HL-60/S4 treated with phorbol 12-myristate 13-acetate at 8.2 ng/mL for 4 days and 3 days (cell line): ENCODE measurements around the gene NTM.

ENCODE experiments used
- in situ Hi-C: fragments of 300-500 bp; cut with MboI; formaldehyde crosslinking; loops from 2 replicates; pipeline ENCODE4 v1.15.0; 2022; ENCODE audit warnings: low sequenced_read_pairs

Gene NTM

DNA sequence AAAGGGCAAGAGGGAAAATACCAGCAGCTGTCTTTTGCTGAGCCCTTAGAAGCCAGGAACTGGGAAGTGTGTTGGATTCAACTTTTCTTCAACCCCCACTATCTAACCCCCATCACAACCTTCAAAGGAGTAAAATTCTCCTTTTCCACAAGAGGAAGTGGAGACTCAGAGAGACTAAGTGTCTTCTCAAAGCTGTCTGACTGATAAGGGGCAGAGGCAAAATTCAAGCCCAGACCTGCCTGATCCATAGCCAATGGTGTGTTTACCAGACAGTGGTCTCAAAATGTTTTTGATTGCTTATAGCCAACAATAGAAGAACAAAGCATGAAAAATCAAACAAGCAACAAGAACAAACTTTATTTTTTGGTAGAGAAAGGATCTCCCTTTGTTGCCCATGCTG lies 707.0 kb downstream of the NTM start:
- in situ Hi-C loops: no loop called here

DNA sequence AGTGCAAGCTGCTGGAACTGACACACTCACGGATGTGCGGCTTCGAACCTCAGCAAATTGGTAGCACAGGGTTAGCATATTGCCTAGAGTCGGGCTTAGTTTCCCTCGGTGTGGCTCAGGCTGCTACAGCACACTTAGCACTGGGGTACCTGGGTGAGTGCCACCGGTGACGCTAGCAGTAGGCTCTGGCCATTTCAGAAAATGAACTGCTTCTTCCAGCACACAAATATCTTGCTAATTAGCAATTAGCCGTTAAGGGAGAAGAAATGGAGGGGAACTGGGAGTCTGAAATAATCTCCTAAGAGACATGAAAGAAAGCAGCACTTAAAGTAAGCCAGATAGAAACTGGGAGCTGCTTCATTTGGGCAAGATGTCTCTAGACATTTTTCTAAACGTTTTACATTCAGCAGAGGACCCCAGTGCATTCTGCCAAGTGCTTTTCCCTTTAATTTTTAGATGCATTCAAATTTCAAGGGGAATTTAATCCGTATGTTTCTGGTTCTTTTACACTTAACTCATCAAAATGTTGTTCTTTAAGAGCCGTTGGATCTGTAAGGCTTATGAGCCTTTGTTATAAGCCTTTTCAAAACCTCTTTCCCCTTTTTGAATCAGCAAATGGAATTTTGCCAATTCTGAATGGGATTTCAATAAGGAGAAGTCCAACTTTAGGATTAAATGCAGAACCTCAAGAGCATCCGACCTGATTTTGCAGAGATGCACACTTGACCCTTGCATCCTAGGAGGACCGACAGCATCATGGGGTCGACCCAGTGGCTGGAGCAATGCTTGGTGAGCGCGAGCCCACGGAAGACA lies 708.1 kb downstream of the NTM start:
- in situ Hi-C loops: no loop called here

DNA sequence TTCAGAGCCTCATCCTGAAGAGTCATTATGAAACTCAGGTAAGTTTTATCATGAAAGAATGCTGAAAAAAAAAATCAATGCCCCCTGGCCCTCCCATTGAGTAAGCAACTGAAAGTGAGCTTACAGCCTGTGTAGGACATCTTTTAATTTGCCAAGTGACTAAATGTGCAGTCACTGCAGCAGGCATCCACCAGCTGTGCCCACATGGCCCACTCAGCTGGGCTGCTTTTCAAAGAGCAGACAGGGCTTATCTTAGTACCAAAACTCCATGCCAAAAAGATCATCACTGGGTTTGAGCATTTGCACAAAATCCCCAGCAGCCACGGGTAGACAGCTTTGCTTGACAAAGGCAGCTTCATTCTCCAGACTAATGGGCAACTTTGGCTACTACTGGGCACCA lies 709.7 kb downstream of the NTM start:
- in situ Hi-C loops: no loop called here

DNA sequence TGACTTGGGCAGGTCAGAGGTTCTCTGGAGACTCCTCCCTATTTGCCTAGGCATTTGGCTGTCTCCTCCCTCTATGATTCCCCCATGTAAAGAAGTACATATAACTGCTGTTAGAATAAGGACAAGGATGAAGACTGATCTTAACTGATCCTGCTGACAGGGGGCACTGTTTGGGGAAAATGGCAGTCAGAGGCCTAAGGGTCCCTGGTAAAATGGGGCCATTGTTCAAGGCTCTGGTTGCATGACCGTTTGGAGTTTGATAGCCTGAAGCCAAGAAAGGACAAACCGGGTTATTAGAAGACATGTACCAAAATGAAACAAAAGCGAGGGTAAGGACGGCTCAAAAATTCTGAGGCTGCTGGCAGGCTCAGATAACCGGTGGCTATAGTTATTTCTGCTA lies 712.2 kb downstream of the NTM start:
- in situ Hi-C loops: no loop called here

DNA sequence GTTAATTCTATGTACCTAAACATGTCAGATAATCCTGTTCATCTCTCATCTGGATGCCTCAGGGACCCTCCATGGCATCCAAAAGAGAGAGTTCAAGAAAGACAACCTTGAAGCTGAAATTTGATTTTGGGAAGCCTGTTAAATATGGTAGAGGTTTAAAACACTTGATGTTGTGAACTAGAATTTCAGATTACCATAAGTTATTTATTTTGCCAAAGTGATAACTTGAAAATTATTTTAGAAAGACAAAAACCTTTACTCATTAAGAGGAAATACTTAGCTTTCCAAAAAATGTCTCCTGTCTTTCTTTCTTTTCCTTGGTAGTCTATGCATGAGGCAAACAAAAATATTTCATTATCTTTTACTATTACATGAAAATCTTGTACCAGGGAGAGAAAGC lies 714.0 kb downstream of the NTM start:
- in situ Hi-C loops: no loop called here

DNA sequence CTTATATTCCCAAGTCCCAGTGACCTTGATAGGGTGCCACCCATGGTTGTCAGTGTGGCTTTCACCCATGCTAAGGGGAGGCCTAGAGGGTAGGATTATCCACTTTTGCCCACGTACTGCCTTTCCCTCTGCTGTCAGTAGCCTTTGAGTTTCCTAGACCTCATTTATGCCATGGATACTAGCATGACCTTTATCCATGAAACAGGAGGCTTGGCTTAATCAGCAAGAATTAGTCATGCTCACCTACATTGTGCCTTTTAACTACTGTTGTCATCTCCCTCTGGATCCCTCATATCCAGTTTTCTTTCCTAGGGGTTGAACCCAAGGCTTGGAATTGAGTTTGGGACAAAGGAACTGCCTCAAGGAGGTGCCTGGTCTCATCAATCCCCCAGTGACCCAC lies 716.7 kb downstream of the NTM start:
- in situ Hi-C loops: no loop called here

DNA sequence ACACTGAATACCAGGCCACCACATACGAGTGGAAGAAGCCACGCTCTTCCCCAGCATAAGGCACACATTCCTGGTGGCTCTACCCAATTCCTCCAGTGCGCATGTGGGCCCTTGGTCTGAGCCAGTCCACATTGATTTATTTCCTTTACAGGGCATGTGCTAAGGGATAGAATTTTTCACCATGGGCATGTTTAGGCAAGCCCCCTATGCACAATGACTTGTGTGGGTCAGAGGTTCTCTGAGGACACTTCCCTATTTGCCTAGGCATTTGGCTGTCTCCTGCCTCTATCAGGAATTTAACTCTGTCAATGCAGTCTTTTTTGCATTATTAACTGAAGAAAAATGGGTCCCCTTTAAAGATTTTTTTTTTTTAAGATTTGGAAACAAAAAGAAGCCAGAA lies 718.1 kb downstream of the NTM start:
- in situ Hi-C loops: no loop called here

DNA sequence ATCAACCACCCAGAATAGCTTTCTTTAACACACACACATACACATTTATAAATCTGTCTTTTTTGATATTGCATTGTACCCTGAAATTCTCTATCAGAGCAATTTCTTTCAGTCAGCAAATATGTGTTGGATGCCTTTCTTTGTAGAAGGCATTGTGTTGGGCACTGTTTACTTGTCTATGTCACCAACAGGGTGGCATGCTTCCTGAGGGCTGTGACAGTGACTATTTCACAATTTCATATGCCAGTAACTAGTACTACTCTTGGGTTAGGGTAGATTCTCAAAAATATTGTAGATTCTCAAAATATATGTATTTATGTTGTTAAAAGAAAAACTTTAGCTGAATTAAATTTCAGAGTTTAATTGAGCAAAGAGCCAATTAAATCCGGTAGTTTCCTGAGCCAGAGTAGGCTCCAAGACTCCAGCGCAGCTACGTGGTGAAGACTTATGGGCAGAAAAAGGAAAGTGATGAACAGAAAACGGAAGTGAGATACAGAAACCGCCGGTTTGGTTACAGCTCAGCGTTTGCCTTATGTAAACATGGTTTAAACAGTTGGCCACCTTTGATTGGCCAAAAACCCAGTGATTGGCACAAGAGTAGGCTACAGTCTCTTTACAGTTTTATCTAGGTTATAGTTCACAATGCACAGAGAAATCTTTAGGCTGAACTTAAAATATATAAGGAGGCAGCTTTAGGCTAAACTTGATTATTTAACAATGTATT lies 723.3 kb downstream of the NTM start:
- in situ Hi-C loops: no loop called here

DNA sequence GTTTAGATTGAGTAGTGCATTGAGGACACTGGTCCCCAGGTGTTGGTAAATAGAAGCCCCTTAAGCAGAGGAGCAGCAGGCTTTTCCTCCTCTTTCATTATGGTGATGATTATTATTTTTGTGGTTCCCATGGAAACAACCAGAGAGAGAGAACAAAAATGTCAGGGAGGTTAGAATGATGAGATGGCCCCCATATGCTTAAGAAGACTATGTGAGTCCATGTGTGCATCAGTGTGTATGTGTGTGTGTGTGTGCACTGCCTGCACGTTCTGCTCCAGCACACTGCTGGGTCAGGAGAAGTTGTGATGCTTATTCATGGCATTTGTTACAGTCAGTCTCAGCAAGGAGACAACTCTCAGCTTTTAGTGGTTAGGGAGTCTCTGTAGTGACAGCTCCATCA lies 724.2 kb downstream of the NTM start:
- in situ Hi-C loops: no loop called here

DNA sequence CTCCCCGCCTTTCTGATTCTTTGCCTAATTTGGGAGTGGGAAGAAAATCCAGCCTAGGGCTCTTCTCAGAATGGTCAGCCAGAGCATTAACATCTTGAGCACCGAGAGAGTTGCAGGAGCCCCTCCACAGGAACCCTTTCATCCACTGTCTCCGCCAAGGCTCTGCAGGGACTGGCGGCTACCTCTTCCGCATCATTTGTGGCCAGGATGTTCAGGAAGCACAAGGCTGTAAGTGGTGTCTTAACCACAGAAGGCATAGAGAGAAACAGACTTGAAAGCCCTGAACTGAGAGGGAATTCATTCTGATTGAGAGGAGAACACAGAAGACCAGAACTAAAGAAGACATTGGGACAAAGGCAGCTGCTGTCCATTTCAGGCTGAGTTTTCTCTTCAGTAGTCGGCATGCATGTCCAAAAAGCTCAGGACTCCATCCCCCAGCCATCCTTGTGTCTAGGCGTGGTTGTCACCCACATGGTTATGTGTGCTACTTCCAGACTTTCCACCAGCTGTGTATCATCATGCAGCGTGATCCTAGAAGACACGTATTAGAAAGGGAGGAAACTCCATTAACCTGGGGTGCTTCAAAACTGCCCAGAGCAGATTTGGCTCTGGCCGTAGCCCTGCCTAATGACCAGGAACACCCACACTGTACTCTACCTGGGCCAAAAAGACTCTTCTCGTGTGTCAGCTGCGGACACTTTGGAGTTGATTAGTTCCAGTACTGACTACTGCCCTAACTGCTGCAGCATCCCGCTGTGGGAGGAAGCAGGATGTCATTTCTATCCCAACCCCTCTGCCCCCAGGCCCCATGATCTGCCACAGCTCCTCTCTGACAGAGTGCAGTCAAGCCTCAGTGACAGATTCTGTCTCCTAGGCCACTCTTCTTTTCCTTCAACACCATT lies 725.1 kb downstream of the NTM start:
- in situ Hi-C loops: no loop called here

DNA sequence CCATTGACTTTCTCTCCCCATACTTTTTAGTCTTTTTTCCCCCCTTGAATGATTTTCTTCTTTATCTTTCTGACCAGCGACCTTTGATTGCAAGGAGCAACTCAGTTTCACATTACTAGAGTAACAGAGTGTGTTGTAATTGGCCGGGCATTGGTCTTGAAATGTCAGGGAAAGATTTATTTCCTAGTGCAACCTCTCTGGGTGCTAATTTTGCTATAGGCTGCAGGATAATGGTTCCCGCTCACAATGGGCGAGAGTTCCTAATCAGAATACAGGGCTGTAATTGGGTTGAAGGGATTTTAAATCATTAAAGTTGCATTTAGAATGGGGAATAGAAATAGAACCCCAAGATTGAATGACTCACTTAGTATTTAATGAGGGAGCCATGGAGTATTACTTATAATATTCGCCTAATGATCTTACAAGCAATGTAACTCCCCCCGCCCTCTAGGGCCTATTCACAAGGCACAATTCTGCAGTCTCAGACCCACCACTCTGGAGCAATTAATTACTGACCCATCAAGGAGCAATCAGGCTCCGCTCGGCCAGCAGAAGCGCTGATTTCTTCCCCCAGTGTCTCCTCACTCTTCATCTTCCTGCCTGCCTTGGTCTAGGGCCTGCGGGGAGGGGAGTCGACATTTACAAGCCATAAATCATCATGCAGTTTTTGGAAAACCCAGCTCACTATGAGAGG lies 725.9 kb downstream of the NTM start:
- in situ Hi-C loops: no loop called here

DNA sequence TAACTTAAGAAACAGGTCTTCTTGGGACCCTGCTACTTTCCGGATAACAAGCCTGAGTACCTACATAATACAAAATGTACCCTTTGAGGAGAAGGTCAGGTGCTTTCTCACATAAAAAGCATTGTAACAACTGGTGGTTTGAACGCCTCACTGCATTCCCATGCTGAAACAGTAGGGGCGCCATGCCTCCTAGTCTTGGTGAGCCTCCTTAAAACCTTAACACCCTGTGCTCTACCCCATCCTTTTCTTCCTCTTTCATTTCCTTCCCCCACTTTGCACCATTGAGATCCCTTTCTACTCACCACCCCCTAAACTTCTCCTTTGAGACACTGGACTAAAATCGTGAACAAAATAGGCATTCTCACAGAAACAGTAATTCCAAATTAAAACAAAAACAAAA lies 729.3 kb downstream of the NTM start:
- in situ Hi-C loops: no loop called here

DNA sequence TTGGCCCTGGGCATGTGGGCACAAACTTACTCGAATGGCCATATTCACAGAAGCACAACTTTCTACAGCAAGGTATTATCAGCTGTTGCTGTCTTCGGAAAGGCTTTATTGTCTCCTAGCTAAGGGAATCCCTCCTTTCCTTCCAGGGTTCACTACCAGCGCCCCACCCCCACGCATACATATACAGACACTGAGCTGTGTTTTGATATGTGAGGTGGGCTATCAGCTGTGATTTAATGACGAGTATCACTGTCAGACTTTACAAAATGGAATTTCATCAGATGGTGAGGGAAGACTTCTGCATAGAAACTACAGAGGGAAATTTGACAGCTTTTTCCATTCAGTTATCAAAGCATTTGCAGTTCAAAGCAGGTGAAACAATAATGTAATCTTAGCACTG lies 730.2 kb downstream of the NTM start:
- in situ Hi-C loops: no loop called here

DNA sequence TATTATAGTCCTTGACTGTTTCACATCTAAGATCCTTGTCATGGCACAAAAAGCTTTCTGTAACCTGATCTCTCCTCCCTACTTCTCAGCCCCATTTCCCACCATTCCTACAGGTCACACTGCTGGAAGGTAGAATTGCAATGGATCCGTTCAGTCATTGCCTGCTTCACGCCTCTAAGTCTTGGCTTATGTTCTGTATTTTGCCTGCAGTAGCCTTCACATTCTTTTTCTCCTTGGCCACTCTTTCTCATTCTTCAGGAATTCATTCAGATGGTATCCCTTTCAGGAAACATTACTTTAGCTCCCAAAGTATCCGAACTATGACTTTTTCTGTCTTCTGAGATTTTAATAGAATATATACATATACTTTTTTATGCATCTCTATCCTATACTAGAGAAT lies 731.5 kb downstream of the NTM start:
- in situ Hi-C loops: no loop called here

DNA sequence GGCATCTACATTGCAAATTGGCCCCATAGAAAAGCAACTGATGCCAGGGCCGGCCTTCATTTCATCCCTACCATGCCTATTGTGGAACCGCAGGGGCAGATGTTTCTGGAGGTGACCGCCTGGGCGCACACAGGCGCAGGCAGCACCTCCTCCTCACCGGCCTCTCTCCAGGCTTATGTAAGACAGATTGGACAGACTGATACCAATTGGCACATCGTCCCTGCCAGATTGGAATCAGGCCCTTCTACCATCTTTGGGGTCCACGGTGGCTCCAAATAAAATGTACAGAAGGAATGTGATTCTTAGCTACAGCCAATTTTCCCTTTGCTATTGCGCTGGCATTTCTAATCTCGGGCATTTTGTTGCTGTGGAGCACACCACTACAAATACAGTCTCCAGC lies 732.6 kb downstream of the NTM start:
- in situ Hi-C loops: no loop called here

DNA sequence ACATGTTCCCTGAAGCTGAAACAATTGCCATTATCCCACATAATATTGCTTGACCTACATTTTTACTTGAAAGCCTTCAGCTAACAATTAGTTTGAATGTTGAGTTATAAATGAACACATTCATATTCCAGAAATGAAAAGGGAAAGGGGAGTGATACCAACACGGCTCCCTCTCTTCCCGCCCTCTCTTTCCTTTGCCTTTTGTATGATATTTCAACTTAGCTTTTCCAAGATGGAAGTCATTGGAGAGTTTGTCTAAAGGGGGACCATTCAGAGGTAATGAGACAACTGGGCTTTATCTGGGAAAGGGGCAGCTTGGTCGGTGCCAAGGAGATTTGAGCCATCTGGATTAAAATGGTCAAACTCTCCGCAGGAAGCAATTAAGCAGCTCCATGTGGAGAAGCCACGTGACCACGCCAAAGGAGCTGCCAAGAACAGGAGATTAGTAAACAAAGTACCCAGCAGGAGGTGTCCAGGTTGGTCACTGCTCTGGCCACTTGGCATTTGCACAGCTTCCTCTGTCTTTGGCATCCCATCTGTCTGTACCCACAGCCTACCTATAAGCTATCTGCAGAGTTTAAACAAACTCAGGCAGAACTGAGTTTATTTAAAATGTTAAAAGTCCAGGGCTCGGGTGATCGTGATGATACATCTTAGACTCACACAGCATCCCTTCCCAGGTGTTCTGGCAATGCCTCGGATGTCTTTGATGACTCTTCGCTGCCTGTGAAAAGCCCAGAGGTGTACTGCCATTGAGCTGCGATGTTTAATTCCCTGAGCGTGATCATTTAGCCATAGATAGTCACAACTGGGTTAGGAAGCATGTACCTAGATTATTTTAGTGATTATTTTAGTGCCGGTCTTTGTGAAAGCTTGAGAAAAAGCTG lies 735.9 kb downstream of the NTM start:
- in situ Hi-C loops: no loop called here

DNA sequence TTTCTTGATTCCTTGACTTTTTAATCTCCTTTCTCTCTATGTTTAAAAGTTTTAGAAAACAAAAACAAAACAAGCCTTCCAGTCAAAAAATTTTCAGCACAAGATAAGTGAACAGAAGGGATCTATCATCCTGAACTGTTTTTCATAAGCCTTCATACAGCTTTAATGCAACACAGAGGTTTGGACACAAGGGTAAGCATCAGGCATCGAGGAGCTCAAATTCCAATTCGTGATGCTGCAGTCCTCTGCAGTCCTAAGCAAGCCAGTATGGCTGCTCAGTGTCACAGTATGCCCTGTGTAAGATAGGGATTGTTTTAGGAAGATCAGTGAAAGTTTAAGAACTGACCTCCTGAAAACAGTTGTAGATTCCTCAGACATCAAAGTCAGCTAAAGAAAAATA lies 740.9 kb downstream of the NTM start:
- in situ Hi-C loops: no loop called here

DNA sequence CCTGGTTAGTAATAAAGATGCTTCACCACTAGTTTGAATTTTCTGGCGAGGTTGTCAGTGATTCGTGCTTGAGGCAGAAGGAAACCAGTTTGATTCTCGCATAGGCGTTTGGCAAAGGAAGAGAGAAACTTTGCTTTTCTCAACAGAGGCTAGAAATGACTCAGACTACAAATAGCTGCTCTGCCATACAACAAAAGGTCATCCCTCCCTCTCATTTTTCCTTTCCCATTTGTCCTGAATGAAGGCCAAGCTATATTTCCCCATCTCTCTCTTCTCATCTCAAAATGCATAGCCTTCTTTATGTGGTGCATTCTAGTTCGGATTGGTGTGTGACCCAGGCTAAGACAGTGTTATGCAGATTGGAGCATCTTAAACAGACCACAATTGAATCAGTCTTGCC lies 741.4 kb downstream of the NTM start:
- in situ Hi-C loops: no loop called here

DNA sequence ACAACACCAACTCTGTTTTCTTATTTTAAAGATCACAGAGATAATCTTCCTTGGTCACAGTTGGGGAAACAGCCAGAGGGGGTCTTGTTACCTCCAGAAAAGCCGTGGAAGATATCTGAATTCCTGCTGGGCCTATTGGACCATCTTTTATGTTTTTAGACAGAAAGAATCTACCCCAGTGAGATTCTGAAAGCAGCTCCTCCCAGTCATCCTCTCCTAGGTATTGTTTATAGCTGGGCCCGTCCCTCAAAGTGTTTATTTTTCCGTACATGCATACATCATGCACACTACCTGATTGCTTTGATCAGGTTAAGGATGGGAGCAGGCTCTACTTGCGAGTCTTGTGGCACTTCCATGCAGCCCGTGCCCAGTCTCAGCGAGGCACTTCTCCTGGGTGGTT lies 742.4 kb downstream of the NTM start:
- in situ Hi-C loops: no loop called here

DNA sequence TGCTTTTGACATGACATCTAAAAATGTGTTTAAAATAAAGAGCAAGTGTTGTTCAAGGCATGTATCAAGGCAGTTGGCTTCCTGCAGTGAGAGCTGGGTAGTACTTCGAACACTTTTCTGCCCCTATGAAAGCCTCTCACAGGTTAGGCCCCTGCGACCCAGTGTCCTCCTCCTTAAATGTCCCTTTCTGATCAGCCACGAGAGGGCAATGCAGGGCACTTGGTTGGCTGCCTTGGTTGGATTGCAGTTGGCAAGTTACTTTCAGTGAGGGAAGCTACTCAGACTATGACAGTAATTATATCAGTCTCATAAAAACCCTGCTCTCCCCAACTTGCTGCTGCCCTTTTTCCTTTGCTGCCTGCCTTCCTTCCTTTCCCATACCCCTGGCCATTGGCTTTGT lies 743.8 kb downstream of the NTM start:
- in situ Hi-C loops: no loop called here
